RCC 7860 (cell line): ENCODE measurements around the gene ANKDD1A.
A peak's percentile ranks its signal among the peaks of the same experiment; 100 is the strongest.

Source experiments
- DNase-seq: peaks from one replicate; pipeline ENCODE4 v3.0.0-alpha.2; 2015; ENCODE audit warnings: low spot score
- FAIRE-seq: peaks from 2 replicates; lab custom pipeline; 2012; peaks lifted over from hg19 to GRCh38; lab: Jason Lieb, UNC

The ANKDD1A gene

DNA sequence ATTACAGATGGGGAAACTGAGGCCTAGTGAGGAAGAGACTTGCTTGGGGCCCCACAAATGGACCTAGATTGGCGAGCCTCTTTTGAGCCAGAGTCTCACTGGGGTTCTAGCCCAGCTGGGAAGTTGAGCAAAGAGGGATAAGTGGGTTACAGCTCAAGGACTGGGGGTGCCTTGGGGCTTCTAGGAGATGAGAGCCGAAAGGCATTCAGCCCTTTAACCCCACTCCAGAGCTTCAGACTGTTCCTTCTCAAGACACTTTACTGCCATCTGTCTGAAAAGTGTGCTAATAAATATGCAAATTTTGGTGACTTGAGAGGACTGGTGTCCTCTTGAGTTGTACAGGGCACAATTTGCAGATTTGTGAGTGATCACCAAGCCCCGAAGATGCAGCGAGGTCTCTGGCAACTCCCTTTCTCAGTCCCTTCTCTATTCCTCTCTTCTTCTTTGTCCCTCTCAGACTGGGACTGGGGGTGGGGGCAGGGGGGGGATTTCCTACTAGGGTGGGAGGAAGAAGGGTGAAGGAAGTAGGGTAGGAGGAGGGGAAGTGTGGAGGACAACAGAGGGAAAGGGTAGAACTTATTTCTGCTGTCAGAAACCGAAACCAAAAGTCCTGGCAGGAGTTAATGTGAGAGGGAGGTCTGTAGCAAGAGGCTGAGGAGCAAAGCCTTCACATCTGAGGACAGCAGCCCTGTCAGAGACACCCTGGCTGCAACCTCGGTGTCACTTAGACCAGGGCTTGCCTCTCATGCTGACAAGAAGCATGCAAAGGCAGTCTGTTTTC, 16.2 kb upstream of the ANKDD1A start:
- DNase-seq, result no peak

DNA sequence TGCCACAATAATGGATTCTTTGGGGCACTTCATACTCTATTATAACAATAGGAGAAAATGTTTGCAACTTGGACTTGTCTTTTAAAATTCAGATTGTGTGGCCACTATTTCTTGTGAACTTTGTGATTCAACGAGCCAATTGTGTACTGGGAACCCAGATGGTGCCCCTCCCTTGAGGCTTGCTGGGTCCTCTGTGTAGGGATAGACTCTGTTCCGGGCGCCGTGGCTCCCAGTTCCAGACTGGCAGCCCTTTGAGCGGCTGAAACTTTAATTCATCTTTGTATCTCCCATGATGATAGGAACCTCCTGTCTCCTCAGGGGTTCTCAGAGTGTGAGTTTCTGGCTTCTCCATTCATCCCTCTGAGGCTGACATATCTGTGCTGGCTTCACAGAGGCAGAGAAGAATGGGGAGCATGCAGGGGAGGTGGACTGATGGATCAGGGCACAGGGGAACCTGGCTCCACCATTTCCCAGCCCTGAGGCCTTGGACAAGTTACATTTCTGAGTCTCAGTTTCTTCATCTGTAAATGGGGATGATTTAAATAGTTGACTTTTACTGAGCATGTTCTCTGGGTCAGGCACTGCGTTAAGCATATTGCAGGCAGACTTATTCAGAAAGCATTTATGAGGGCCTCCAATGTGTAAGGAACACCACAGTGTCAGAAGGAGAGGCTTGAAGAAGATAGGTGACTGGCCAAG, 15.2 kb upstream of the ANKDD1A start:
- no peak for FAIRE-seq
- DNase-seq, result no peak

More for the DNA sequence above, 16.2 kb upstream of the ANKDD1A start:
- FAIRE-seq, result no peak

DNA sequence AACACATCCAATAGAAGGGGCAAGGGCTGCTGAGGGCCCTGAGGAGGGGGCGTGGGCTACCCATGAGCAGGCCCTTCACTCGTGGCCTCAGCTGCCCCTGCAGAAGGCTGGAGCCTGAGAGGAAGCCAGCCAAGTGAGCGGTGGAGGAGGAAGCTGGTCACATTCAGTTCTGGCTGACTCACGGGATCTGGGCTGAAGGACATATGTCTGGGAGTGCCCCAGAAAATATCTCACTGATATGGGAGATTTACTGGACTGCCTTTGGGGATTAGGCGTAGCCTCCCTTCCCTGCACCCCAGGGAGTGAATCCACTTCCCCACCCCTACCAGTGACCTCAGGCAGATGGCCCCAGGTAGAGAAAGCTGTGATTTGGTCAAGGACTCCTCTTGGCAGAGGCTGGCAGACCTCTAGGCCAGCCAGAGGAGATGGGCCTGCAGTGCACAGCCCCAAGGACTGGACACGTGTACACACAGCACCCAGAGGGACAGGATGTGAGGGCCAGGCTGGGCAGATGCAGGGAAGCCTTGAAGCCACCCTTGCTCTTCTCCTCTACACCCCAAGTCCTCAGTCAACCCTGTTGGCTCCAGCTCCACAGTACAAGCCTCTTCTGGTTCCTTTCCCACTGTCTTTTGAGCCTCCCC, 14.2 kb upstream of the ANKDD1A start:
- DNase-seq, result peak; percentile 13
- FAIRE-seq, result no peak

DNA sequence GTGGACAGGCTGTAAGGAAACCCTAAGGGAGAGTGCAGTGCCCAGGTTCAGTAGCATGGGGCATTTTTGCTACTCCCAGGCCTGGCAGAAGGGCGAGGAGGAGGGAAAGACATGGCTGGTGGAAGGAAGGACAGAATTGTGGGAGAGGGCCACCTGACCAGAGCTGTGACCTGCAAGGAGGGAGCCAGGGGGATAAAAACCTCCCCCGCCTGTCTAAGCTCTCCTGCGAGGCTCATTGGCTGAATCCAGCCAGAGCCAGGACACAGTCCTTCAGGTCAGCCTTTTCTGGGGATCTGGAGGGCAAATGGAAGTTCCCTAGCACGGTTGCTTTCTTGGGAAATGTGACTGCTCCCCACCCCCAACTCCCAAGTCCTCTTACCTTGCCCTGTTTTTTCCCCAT, 13.3 kb upstream of the ANKDD1A start:
- DNase-seq (no peak), FAIRE-seq (no peak)

DNA sequence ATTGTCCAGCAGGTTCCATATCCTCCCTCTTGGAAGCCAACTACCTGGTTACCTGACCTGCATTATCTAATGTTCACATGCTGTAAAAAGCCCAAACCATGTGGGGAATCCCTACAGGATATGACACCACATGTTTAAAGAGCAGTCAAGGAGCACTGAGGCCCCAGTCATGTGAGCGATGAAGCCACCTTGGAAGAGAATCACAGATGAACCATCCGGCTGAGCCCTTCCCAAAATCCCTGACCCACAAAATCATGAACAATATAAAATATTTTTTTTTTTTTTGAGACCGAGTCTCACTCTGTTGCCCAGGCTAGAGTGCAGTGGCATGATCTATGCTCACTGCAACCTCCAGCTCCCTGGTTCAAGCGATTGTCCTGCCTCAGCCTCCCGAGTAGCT, 10.6 kb upstream of the ANKDD1A start:
- FAIRE-seq, result no peak
- no peak for DNase-seq

DNA sequence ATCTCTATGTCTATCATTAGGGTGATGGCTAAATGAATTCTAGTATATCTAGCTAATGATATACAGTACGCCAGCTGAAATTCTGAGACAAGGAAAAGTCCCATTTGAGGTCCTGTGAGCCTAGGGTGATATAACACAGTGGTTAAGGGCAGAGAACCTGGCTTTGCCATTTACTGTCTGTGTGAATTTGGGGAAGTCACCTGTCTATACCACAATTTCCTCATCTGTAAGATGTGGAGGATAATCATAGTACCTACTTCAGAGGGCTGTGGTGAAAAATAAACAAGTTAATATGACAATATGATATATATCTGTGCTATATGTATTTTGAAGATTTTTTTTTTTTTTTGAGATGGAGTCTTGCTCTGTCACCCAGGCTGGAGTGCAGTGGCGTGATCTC, 9.8 kb upstream of the ANKDD1A start:
- no peak for FAIRE-seq
- DNase-seq, result no peak

DNA sequence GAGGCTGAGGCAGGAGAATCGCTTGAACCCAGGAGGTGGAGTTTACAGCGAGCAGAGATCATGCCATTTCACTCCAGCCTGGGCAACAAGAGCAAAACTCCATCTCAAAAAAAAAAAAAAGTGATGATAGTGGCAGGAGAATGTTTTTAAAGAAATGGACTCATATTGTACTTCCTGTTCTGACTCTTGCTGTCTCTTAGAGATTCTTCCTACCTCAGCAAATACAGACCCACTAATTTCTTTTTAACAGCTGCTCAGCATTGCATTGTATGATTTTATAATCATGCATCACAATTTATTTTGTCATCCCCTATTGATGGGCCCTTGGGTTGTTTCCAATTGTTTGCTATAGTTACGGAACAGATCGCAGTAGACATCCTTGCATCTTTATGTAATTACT, 8.8 kb upstream of the ANKDD1A start:
- FAIRE-seq (no peak), DNase-seq (no peak)

DNA sequence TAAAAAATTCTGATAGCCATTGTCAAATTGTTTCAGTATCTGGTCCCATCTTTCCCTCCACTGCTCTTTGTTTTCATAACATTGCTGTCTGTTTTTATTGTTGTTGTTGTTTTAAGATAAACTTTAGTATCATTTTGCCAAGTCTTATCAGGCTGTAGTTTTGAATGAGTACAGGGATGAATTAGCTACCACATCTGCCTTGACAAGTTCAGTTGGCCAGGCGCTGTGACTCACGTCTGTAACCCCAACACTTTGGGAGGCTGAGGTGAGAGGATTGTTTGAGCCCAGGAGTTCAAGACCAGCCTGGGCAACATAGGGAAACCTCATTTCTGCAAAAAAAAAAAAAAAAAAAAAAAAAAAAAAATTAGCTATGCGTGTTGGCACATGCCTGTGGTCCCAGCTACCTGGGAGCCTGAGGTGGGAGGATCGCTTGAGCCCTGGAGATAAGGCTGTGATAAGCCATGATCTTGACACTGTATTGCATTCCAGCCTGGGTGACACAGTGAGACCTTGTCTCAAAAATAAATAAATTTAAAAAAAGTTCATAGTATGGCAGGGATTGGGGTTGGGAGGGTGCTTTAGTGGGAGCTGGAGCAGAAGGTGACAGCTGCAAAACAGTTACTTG, 8.3 kb upstream of the ANKDD1A start:
- FAIRE-seq (no peak), DNase-seq (no peak)

DNA sequence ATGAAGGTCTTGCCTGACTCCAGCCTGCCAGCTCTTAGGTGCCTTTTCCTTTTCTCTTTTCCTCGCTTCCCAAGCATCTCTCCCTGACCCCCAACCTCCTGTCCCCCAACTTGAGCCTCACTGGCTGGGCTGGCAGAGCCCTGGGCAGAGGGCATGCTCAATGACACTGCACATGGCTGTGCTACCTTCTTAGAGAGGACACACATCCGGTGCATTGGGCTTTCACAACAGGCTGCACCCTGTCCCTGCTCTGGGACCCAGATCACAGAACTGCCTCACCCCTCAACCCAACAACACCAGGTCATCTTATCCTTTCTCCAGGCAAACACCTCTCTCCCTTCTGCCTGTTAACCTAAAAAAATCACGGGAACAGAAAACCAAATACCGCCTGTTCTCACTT, 7.5 kb upstream of the ANKDD1A start:
- FAIRE-seq (no peak), DNase-seq (no peak)

DNA sequence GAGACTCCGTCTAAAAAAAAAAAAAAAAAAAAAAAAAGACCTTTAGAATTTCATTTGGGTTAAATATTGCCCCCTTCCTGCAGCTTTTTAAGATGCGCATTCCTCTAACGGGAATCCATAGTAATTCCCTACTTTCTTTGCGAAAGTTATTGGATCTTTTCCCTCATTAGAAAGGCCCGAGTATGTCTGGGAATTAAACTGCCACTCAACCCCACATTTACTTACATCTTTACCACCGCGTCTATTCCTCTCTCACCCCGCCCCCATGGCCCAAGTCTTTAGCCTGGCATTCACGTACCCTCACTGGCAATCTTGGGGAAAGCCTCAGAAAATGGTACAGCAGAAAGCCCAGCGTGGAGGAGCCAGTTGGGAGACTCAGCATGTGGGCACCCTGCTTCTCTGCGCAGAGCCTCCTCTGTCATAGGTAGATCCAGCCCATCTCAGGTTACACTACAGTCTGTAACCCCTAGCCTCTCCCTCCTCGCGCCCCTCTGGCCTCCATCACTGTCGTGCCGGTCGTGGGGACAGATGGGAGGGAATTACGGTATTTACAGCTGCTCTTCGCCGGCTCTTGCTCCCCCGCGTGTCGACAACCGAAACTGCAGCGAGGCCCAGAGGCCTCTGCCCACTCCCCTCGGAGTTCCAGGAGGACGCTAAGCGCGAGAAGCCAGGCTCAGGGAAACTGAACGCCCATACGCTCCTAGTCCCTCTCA, 6.4 kb upstream of the ANKDD1A start:
- peak; percentile 16 for DNase-seq
- FAIRE-seq, result no peak

DNA sequence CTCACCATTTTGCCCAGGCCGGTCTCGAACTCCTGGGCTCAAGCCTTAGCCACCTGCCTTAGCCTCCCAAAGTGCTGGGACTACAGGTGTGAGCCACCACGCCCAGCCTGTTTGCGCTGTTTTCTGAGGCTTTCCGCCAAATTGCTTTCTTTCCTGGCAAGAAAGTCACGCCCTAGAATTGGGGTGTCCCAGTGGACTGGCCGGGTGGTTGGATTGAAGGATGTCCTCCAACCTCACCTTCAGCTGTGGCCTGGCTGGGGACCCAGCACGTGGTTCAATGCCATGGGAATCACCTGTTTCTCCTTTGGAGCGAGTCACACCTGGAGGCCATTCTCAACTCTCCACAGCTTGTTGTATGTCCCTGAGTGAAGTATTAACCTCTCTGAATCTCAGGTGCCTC, 5.8 kb upstream of the ANKDD1A start:
- no peak for DNase-seq
- FAIRE-seq, result no peak

DNA sequence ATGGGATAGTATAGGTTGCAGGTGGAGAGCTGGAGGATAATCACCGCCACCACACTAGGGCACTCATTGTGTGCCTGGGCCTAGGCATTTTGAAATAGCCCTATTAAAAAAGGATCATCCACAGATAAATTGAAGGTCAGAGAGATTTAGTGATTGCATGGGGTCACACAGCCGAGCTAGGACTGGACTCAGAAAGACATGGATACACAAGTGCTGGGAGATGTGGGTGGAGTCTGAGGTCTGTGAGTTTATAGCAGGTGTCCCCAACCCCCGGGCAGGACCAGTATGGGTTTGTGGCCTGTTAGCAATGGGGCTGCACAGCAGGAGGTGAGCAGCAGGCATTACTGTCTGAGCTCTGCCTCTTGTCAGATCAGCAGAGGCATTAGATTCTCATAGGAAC, 5.3 kb upstream of the ANKDD1A start:
- FAIRE-seq (no peak), DNase-seq (no peak)

DNA sequence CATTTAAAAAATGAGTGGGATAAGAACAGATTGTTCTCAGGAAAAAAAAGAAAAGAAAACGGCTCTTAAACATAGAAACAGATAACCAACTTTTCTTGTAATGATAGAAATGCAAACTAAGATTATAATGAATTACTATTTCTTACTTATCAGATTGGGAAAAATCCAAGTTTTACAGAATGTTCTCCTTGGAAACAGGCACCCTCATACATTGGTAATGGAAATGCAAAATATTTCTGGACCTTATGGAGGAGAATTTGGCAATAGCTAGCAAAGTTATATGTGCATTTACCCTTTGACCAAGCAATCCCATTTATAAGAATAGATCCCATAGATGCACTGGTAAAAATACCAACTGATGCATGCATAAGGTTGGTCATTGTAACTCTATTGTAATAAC, 3.7 kb upstream of the ANKDD1A start:
- DNase-seq (no peak), FAIRE-seq (no peak)

DNA sequence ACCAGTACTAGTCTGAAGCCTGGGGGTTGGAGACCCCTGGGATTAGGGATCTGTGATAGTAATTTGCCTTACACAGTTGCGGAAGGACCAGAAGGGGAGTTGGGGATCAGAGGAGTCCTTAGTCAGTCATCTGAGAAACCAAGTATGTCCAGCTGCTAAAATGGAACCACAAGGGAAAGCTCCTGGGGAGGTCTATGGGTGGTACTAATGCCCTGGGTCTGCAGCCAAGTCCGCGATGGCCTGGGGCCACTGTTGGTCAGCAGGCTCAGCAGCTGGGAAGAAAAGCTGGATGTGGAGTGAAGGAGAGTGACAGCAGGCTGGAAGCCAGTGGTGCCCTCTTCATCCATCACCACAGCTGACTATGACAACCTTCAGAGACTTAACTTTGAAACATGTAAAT, 2.2 kb upstream of the ANKDD1A start:
- DNase-seq (no peak), FAIRE-seq (no peak)

DNA sequence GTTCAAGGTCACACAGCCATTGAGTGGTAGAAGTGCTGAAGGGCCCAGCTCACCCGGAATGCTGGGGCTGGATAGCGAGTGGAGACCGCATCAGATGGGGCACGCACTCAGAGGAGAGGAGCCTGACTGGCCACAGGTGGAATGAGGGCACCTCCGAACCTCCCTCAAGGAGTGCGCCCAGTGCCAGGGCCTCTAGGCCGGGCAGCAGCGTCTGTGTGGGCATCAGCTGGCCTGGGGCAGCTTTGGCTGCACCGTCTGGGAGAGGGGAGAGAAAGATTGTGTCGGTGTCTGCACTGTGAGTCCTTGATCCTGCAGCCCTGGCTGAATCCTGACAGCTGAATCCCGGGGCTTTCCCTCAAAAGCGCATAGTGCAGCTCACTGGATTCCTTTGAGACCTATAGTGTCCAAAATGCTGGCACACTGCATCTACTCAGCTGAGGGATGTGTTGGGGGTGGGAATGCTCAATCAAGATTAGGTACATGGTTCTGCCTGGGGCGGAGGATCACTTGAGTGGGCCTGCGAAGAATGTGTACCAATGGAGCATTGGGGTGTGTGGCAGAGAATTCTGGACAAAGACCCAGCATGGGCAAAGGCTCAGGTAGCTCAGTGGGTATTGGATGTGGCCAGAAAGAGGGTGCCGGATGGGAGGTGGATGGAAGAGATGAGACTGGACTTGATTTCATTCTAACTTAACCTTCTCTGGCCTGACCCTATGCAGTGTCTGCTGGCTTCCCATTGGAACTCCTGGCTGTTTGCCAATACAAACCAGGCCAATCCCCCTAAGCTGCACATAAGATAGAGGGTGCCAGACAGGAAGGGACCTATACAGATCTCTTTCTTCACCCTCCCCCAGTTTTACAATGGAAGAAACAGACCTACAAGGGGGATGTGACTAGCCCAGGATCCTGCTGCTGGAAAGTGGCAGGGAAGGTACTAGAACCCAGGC, 950 bp downstream of the ANKDD1A start:
- DNase-seq (no peak), FAIRE-seq (no peak)

DNA sequence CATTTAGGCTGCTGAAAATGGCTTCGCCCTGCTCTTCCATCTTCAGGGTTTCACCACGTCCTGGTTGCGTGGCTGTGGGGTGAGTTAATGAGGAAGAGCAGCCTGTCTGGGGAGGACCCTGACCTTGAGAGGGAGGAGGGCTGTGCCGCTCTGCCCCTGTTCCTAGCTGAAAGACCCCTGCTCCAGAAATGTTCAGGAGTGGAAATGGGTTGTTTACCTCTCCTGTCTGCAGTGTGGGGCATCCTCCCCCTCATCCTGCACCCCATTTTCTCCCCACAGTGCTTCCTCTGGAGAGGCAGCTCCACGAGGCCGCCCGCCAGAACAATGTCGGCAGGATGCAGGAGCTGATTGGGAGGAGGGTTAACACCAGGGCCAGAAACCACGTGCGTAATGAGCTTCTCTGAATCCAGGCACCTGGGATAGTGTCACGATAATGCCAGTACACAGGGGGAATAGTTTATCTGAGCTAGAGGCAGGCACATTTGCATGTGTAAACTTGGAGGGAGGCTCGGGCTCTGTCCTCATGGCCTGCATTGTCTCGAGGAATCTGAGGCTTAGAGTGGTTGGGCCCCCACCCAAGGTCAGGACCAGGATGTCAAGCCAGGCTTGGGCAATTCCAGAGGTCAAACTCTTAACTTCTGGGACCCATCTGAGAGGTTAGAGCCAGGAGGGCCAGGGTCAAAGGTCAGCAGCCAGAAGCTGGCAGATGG, 4.0 kb downstream of the ANKDD1A start:
- no peak for DNase-seq
- FAIRE-seq, result no peak

DNA sequence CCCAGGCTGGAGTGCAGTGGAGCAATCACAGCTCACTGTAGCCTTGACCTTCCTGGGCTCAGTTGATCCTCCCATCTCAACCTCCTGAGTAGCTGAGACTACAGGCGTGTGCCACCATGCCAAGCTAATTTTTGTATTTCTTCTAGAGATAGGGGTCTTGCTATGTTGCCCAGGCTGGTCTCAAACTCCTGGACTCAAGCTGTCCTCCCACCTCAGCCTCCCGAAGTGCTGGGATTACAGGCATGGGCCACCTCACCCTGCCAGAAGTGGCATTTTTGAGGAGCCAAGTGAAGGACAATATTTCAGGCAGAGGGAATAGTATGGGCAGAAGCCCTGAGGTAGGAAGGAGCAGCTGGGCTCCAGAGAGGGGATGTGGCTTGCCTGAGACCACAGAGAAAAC, 4.7 kb downstream of the ANKDD1A start:
- no peak for FAIRE-seq
- no peak for DNase-seq

DNA sequence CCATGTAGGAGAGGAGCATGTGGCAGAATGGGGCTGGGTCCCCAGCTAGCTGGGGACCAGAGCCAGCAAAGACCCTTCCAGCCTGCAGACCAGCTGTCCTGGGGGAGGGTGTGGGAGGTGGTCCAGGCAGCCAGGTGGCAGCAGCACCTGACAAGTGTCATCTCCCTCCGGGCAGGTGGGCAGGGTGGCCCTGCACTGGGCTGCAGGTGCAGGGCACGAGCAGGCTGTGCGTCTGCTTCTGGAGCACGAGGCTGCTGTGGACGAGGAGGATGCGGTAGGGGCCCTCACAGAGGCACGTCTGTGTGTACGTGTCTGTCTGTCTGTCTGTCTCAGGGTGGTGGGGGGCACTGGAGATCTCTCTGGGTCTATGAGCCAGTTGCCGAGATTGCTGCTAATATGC, 5.5 kb downstream of the ANKDD1A start:
- FAIRE-seq, result no peak
- DNase-seq, result no peak

DNA sequence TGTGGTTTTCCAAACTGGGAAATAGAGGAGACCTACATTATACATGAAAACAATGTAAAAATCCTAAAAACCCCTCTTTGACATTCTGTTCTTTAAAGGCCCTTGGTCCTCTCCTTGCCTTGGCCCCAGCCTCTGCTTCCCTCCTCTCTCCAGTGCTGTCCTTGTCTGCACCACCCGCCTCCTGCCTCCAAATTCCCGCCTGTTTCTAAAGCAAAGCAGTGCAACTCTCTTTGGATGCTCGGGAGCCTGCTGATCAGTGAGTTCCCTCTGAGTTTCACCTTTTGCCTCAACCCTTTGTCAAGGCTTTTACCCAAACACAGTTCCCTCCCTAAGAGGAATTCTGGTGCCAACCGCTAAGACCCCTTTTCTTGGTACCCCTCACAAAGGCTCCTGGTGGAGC, 8.0 kb downstream of the ANKDD1A start:
- FAIRE-seq (no peak), DNase-seq (no peak)
